Lower lobe of right lung (tissue), 2 donors: Measurements from ENCODE around the gene GCKR. TPM values are rescaled to one million over a fixed set of nuclear protein-coding genes. Genes with fewer than 3 reads are reported as not detected.

Source experiments
- ATAC-seq, 2 donors: fragments of 200-7000 bp; cut with Tn5 transposase; one replicate each; pipeline ENCODE4 v1.9.1; 2020 to 2022; ENCODE audit warnings: mild to moderate bottlenecking in 2 of 2, moderate library complexity in 2 of 2
- DNase-seq: peaks from one replicate; pipeline ENCODE4 v3.0.0-alpha.2; 2020
- H3K27ac ChIP-seq: fragments of 200-600 bp; one replicate; pipeline ENCODE4 v1.8.0; 2022
- H3K27me3 ChIP-seq: fragments of 200-600 bp; one replicate; pipeline ENCODE4 v1.8.0; 2022; ENCODE audit warnings: low read depth
- H3K36me3 ChIP-seq: fragments of 200-600 bp; one replicate; pipeline ENCODE4 v1.8.0; 2022; ENCODE audit warnings: mild to moderate bottlenecking
- H3K4me1 ChIP-seq: fragments of 200-600 bp; one replicate; pipeline ENCODE4 v1.8.0; 2022
- H3K4me3 ChIP-seq: fragments of 200-600 bp; one replicate; pipeline ENCODE4 v1.8.0; 2022; ENCODE audit warnings: mild to moderate bottlenecking
- H3K9me3 ChIP-seq: fragments of 200-600 bp; one replicate; pipeline ENCODE4 v1.8.0; 2022
- intact Hi-C: fragments of 100-400 bp; cut with DNase I; formaldehyde crosslinking; loops from one replicate; pipeline ENCODE4 v1.11.0; 2022
- total RNA-seq: library from RNA; stranded (reverse); fragmentation: NEBNext Ultra II Directional; extraction: Animal tissue kit (Norgen Biotek cat#: 25700); gene quantifications from one replicate; pipeline ENCODE4 v1.2.1, GENCODE V29; 2021
- TF ChIP-seq, protein P1 (sequence below): fragments of 200-600 bp; IDR thresholded peaks from one replicate; pipeline ENCODE4 v1.8.0; 2022; ENCODE audit warnings: antibody characterized with exemption, mild to moderate bottlenecking
- donor health status: DM: no; HTN: yes; CAD: no; lungs with severe emphysema.

GCKR gene
- total RNA-seq, 1 donor from 2014 or later: 0.44 TPM

DNA sequence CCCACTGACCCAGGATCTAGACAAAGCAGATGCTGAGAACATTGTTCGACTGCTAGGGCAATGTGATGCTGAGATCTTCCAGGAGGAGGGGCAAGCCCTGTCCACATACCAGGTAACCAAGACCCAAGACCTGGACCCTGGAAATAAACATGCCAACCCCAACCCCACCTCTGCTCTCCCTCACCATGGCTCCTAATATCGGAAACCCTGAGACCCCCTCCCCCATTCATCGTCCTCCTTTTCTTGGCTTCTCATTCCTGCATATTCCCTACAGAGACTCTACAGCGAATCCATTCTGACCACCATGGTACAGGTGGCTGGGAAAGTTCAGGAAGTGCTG lies 619 bp downstream of the GCKR start:
- H3K4me3 ChIP-seq: no peak overlapping the region
- H3K27me3 ChIP-seq: peaks cover 29% of the 10 kb centered on the region
- no peaks in the 10 kb centered on the region for H3K36me3 ChIP-seq
- DNase-seq (no peak), ATAC-seq (no peak)
- TF ChIP-seq, protein P1, sequence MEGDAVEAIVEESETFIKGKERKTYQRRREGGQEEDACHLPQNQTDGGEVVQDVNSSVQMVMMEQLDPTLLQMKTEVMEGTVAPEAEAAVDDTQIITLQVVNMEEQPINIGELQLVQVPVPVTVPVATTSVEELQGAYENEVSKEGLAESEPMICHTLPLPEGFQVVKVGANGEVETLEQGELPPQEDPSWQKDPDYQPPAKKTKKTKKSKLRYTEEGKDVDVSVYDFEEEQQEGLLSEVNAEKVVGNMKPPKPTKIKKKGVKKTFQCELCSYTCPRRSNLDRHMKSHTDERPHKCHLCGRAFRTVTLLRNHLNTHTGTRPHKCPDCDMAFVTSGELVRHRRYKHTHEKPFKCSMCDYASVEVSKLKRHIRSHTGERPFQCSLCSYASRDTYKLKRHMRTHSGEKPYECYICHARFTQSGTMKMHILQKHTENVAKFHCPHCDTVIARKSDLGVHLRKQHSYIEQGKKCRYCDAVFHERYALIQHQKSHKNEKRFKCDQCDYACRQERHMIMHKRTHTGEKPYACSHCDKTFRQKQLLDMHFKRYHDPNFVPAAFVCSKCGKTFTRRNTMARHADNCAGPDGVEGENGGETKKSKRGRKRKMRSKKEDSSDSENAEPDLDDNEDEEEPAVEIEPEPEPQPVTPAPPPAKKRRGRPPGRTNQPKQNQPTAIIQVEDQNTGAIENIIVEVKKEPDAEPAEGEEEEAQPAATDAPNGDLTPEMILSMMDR: no peak
- intact Hi-C loops: no loop called here
- H3K4me1 ChIP-seq: peaks cover 20% of the 10 kb centered on the region
- no peak overlapping the region for H3K27ac ChIP-seq
- H3K9me3 ChIP-seq: no peaks in the 10 kb centered on the region

DNA sequence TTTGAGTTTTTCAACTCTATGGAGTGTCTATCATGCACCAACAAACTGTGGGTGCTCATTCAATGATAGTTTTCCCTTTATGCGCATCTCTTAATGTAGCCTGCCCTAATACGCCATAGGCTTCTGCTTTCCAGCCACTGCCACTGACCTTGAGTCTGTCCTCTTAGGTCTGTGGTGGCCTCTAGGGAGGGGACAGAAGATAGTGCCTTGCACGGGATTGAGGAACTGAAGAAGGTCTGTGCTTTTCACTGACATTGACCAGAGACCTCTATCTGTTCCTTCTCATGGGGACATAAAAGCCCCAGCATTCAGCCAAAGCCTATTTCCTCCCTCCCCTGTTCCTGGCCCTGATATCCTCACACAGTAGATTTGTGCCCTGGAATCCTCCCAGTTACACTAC lies 2.3 kb downstream of the GCKR start:
- H3K36me3 ChIP-seq: no peaks in the 10 kb centered on the region
- H3K4me3 ChIP-seq: no peak overlapping the region
- H3K4me1 ChIP-seq: peaks cover 20% of the 10 kb centered on the region
- no peaks in the 10 kb centered on the region for H3K9me3 ChIP-seq
- TF ChIP-seq, protein P1: no peak
- DNase-seq (no peak), ATAC-seq (no peak)
- no peak overlapping the region for H3K27ac ChIP-seq
- intact Hi-C loops: no loop called here
- peaks cover 27% of the 10 kb centered on the region for H3K27me3 ChIP-seq

DNA sequence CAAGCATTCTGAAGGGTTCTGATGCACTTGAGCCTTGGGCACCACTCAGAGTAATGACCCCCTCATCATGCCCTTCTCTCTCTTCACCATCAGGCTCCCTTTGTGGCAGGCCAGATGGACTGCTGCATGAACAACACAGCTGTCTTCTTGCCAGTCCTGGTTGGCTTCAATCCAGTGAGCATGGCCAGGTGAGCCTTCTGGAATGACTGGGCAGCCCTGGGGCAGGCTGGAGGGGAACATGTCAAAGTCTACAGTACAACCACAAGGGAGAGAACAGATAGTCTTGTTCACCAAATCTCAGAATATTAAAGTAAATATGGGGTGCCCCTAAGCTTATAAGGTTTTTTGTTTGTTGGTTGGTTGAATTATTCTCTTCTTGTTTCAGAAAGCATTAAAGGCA lies 4.4 kb downstream of the GCKR start:
- Histone ChIP-seq H3K4me1 (peaks cover 7% of the 10 kb centered on the region), H3K27me3 (peaks cover 13% of the 10 kb centered on the region), H3K4me3 (no peak overlapping the region), H3K36me3 (no peaks in the 10 kb centered on the region), H3K27ac (no peak overlapping the region), H3K9me3 (no peaks in the 10 kb centered on the region)
- intact Hi-C loops: no loop called here
- DNase-seq (no peak), ATAC-seq (no peak)
- TF ChIP-seq, protein P1: no peak

DNA sequence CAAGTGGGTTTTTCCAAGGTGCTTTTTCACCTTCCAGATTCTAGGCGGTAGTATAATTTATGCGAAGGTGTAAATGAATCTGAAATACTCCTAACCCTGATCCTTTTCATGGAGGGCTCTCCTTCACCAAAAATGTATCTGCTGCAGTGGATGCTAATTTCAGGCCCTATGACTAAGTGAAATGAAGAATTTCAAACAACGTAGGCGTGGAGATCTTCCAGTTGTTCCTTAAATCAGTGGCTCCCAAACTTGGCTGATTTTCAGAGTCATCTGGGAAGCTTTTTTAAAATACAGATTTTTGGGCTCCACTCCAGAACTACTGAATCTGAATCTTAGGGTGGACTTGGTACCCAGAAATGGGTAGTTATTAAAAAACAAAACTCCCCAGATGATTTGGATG lies 5.5 kb downstream of the GCKR start:
- H3K4me3 ChIP-seq: no peak overlapping the region
- H3K36me3 ChIP-seq: no peaks in the 10 kb centered on the region

DNA sequence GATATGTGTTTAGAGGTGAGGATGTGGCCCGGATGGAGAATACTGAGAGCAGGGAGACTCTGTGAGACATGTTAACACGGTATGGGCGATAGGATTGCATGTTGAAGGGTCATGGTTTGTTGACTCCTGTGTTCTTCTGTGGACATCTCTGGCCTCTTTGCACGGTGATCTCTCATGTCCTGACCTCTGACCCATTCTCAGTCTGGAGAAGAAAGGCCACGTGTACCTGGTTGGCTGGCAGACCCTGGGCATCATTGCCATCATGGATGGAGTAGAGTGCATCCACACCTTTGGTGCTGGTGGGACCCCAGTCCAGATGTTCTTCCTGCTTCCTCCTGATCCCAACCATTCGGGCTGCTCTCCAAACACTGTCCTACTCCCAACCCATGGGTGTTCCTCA lies 9.9 kb downstream of the GCKR start:
- H3K27ac ChIP-seq: no peak overlapping the region
- H3K36me3 ChIP-seq: no peaks in the 10 kb centered on the region
- DNase-seq (no peak), ATAC-seq (no peak)
- no peaks in the 10 kb centered on the region for H3K4me1 ChIP-seq
- no peak overlapping the region for H3K4me3 ChIP-seq
- H3K9me3 ChIP-seq: no peaks in the 10 kb centered on the region
- intact Hi-C loops: no loop called here
- TF ChIP-seq, protein P1: no peak
- H3K27me3 ChIP-seq: no peaks in the 10 kb centered on the region

More for the DNA sequence above, 5.5 kb downstream of the GCKR start:
- Histone ChIP-seq H3K27me3 (peaks cover 6% of the 10 kb centered on the region), H3K4me1 (no peaks in the 10 kb centered on the region), H3K27ac (no peak overlapping the region), H3K9me3 (no peaks in the 10 kb centered on the region)
- TF ChIP-seq, protein P1: no peak
- intact Hi-C loops: no loop called here
- DNase-seq: no peak
- ATAC-seq: no peak

DNA sequence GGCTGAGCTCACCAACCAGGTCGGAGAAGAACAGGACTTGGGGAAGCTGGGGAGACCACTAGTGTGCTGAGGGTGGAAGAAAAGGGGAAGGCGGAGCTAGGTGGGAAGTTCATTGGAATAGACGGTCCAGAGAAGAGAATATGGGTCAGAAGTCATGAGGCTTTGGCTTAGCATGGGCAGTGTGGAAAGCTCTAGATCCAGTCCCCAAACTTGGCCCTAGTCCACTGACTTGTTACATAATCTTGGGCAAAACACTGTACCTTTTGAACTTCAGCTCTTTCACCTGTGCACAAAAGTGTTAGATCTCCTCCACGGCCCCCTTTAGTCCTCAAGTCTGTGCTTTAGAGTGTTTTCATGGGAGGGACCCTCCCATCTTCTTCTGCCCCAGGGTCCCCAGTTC lies 10.7 kb downstream of the GCKR start:
- TF ChIP-seq, protein P1: no peak
- H3K27ac ChIP-seq: no peak overlapping the region
- intact Hi-C loops: no loop called here

More for the DNA sequence above, 10.7 kb downstream of the GCKR start:
- Histone ChIP-seq H3K4me1 (no peaks in the 10 kb centered on the region), H3K36me3 (no peaks in the 10 kb centered on the region), H3K9me3 (no peaks in the 10 kb centered on the region), H3K27me3 (no peaks in the 10 kb centered on the region), H3K4me3 (no peak overlapping the region)
- DNase-seq (no peak), ATAC-seq (no peak)
